ENCODE measurements around the gene COPZ2.
"Not testable (repeated sequence)": the region's sequence is repeated elsewhere in the genome, so short reads cannot be mapped to it uniquely, and the experiment has no call there.

COPZ2 gene

GRCh38 chr17:48003417-48004151 is 34.0 kb downstream of the COPZ2 start:
- peak; percentile 69 for DNase-seq

GRCh38 chr17:48002916-48003416 is 34.6 kb downstream of the COPZ2 start:
- DNase-seq, result no peak

GRCh38 chr17:48002266-48002915 is 35.2 kb downstream of the COPZ2 start:
- DNase-seq, result peak; percentile 86

- not testable (repeated sequence) for DNase-seq
Observed at GRCh38 chr17:48001657-48002056, 35.9 kb downstream of the COPZ2 start.

- no peak for DNase-seq
Observed at GRCh38 chr17:48001197-48001596, 36.4 kb downstream of the COPZ2 start.

GRCh38 chr17:47999582-47999981 is 38.0 kb downstream of the COPZ2 start:
- peak; percentile 42 for DNase-seq

GRCh38 chr17:47998044-47998443 is 39.6 kb downstream of the COPZ2 start:
- no peak for DNase-seq

- DNase-seq, result no peak
Observed at GRCh38 chr17:47997586-47997985, 40.0 kb downstream of the COPZ2 start.

- no peak for DNase-seq
Observed at GRCh38 chr17:47996201-47996600, 41.4 kb downstream of the COPZ2 start.

GRCh38 chr17:47995241-47995935 is 42.2 kb downstream of the COPZ2 start:
- DNase-seq, result no peak

GRCh38 chr17:47994724-47995123 is 42.9 kb downstream of the COPZ2 start:
- no peak for DNase-seq

- no peak for DNase-seq
Observed at GRCh38 chr17:47993964-47994363, 43.6 kb downstream of the COPZ2 start.

GRCh38 chr17:47993031-47993564 is 44.5 kb downstream of the COPZ2 start:
- DNase-seq, result no peak

GRCh38 chr17:47992216-47992615 is 45.4 kb downstream of the COPZ2 start:
- DNase-seq, result no peak

- DNase-seq, result no peak
Observed at GRCh38 chr17:47990962-47991731, 46.5 kb downstream of the COPZ2 start.

- DNase-seq, result no peak
Observed at GRCh38 chr17:47989700-47990099, 47.9 kb downstream of the COPZ2 start.

- DNase-seq, result no peak
Observed at GRCh38 chr17:47989159-47989558, 48.4 kb downstream of the COPZ2 start.

GRCh38 chr17:47988445-47988844 is 49.2 kb downstream of the COPZ2 start:
- not testable (repeated sequence) for DNase-seq

GRCh38 chr17:47987240-47987835 is 50.3 kb downstream of the COPZ2 start:
- DNase-seq, result no peak

- no peak for DNase-seq
Observed at GRCh38 chr17:47986520-47986919, 51.1 kb downstream of the COPZ2 start.

- DNase-seq, result no peak
Observed at GRCh38 chr17:47983492-47984223, 53.9 kb downstream of the COPZ2 start.
